Adipocyte (in vitro differentiated cells): ENCODE results near the gene MINPP1.

Experiments
- DNase-seq: peaks from one replicate; pipeline ENCODE4 v3.0.0-alpha.2; 2015; ENCODE audit warnings: low read depth
- H3K27me3 ChIP-seq: replicated peaks from 2 replicates; pipeline ENCODE4 v1.7.0; 2013; ENCODE audit warnings: mild to moderate bottlenecking, low read length, moderate library complexity; ENCODE audit not compliant: control insufficient read depth, insufficient read depth
- H3K36me3 ChIP-seq: 2 replicates; pipeline ENCODE4 v1.7.0; 2013; ENCODE audit warnings: low read length, mild to moderate bottlenecking, moderate library complexity; ENCODE audit not compliant: control insufficient read depth, insufficient read depth, severe bottlenecking
- H3K4me1 ChIP-seq: 2 replicates; pipeline ENCODE4 v1.7.0; 2013; ENCODE audit warnings: mild to moderate bottlenecking, low read length, moderate library complexity; ENCODE audit not compliant: control insufficient read depth, insufficient read depth
- H3K4me3 ChIP-seq: 2 replicates; pipeline ENCODE4 v1.7.0; 2013; ENCODE audit warnings: mild to moderate bottlenecking, low read length, moderate library complexity
- H3K9ac ChIP-seq: 2 replicates; pipeline ENCODE4 v1.7.0; 2013; ENCODE audit warnings: mild to moderate bottlenecking, low read length, moderate library complexity
- H3K9me3 ChIP-seq: 2 replicates; pipeline ENCODE4 v1.7.0; 2013; ENCODE audit warnings: mild to moderate bottlenecking, low read length, moderate library complexity; ENCODE audit not compliant: control insufficient read depth

MINPP1 gene

GRCh38 chr10:87594181-87594580 lies 89.5 kb downstream of the MINPP1 start:
- H3K4me1 ChIP-seq = peaks cover 28% of the 10 kb centered on the region
- H3K9ac ChIP-seq = peak overlapping the region; percentile 47
- H3K4me3 ChIP-seq = peak overlapping the region; percentile 31
- peak; percentile 46 for DNase-seq
- no peaks in the 10 kb centered on the region for H3K36me3 ChIP-seq
- no peaks in the 10 kb centered on the region for H3K9me3 ChIP-seq
- no peaks in the 10 kb centered on the region for H3K27me3 ChIP-seq

- Histone ChIP-seq H3K9ac (no peak overlapping the region), H3K27me3 (no peaks in the 10 kb centered on the region), H3K36me3 (no peaks in the 10 kb centered on the region), H3K9me3 (no peaks in the 10 kb centered on the region), H3K4me1 (peaks cover 28% of the 10 kb centered on the region), H3K4me3 (no peak overlapping the region)
- DNase-seq = peak; percentile 55
Measured at GRCh38 chr10:87594864-87595263, 90.2 kb downstream of the MINPP1 start.

- no peaks in the 10 kb centered on the region for H3K9me3 ChIP-seq
- H3K4me3 ChIP-seq = no peak overlapping the region
- peaks cover 28% of the 10 kb centered on the region for H3K4me1 ChIP-seq
- no peak for DNase-seq
- no peak overlapping the region for H3K9ac ChIP-seq
- H3K36me3 ChIP-seq = no peaks in the 10 kb centered on the region
- H3K27me3 ChIP-seq = no peaks in the 10 kb centered on the region
Measured at GRCh38 chr10:87596351-87596750, 91.7 kb downstream of the MINPP1 start.

GRCh38 chr10:87598700-87599099 lies 94.0 kb downstream of the MINPP1 start:
- H3K4me3 ChIP-seq = no peak overlapping the region
- no peaks in the 10 kb centered on the region for H3K9me3 ChIP-seq
- no peaks in the 10 kb centered on the region for H3K36me3 ChIP-seq
- no peaks in the 10 kb centered on the region for H3K27me3 ChIP-seq
- no peak overlapping the region for H3K9ac ChIP-seq
- no peak for DNase-seq
- peaks cover 30% of the 10 kb centered on the region for H3K4me1 ChIP-seq

GRCh38 chr10:87600581-87600980 lies 95.9 kb downstream of the MINPP1 start:
- Histone ChIP-seq H3K9me3 (no peaks in the 10 kb centered on the region), H3K4me1 (peaks cover 29% of the 10 kb centered on the region)
- no peak for DNase-seq

More at GRCh38 chr10:87600581-87600980, 95.9 kb downstream of the MINPP1 start:
- Histone ChIP-seq H3K27me3 (no peaks in the 10 kb centered on the region), H3K9ac (no peak overlapping the region), H3K4me3 (no peak overlapping the region), H3K36me3 (no peaks in the 10 kb centered on the region)
